ENCODE measurements around the gene ZNF124.

- TF ChIP-seq, protein P1, sequence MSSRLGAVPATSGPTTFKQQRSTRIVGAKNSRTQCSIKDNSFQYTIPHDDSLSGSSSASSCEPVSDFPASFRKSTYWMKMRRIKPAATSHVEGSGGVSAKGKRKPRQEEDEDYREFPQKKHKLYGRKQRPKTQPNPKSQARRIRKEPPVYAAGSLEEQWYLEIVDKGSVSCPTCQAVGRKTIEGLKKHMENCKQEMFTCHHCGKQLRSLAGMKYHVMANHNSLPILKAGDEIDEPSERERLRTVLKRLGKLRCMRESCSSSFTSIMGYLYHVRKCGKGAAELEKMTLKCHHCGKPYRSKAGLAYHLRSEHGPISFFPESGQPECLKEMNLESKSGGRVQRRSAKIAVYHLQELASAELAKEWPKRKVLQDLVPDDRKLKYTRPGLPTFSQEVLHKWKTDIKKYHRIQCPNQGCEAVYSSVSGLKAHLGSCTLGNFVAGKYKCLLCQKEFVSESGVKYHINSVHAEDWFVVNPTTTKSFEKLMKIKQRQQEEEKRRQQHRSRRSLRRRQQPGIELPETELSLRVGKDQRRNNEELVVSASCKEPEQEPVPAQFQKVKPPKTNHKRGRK (CRISPR knock-in tag; IDR thresholded peaks at IDR 0.05; ENCODE audit: borderline replicate concordance) = no peak
- TF ChIP-seq CTCF (IDR thresholded peaks at IDR 0.05) (no peak), SP1 (CRISPR knock-in tag; conservative IDR thresholded peaks at IDR 0.05) (no peak), JUN (CRISPR knock-in tag; IDR thresholded peaks at IDR 0.05) (no peak)
- TF ChIP-seq, protein P2, sequence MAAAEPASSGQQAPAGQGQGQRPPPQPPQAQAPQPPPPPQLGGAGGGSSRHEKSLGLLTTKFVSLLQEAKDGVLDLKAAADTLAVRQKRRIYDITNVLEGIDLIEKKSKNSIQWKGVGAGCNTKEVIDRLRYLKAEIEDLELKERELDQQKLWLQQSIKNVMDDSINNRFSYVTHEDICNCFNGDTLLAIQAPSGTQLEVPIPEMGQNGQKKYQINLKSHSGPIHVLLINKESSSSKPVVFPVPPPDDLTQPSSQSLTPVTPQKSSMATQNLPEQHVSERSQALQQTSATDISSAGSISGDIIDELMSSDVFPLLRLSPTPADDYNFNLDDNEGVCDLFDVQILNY (CRISPR knock-in tag; IDR thresholded peaks at IDR 0.05) = no peak
Observed at GRCh38 chr1:247204177-247204647, 32.4 kb upstream of the ZNF124 start.

Data from WTC11 (cell line).